NK-92 treated with Interleukin-12 subunit alpha and Interleukin-12 subunit beta, amount 100 ng/mL, for 24 hours (cell line): ENCODE measurements around the gene ELN.

ENCODE experiments used
- DNase-seq: peaks from one replicate; lab custom pipeline; 2025; lab: John Stamatoyannopoulos, UW

The ELN gene

DNA sequence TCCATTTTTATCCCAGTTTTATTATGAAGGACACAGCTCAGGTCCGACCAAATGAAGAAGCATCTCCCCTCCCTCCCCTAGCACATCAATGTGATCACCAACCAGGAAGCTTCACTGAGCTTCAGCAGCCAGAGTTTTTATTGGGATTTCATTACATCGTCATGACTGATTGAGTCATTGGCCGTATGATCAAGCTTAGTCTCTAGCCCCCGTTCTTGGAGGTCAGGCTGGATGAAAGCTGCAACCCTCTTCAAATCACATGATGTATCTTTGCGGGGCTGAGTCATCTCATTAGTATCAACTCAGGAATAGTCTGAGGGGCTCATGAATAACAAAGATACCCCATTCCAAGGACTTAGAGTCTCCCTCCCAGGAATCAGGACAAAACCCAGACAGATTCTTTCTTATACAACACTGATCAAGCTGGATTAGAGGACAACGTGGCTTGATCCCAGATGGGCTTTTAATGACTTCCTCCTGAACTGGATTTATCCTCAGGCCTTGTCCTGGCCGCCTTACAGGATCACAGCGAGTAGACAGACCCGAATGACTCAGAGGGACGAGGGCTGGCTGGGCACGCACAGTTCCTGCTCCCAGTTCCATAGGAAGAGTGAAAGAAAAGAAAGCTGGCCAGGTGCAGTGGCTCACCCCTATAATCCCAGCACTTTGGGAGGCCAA lies 70.1 kb downstream of the ELN start:
- DNase-seq, result no peak

- DNase-seq, result no peak
Measured at GRCh38 chr7:74099031-74099430, 71.1 kb downstream of the ELN start.

DNA sequence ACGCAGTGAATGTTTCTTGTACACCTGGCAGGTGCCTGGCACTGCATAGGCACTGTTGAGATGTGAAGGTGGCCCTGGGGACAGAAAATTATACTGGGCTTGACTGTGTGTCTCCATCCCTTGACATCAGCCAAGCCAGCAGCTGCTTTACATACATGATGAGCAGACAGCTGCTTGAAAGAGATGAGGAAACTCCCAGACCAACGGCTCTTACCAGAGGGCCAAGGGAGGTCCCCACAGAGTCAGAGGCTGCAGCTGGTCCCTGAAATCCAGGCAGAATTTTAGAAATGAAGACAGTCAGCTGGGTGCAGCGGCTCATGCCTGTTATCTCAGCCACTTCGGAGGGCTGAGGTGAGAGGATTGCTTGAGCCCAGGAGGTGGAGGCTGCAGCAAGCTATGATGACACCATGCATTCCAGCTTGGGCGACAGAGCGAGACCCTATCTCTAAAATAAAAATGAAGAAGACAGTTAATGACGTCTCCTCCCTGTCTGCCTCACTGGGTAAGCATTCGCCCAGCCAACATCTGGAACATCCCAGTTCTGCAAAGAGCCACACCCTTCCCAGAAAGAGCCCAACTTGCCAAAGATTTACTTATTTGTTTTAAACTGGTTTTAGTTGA lies 73.2 kb downstream of the ELN start:
- no peak for DNase-seq

DNA sequence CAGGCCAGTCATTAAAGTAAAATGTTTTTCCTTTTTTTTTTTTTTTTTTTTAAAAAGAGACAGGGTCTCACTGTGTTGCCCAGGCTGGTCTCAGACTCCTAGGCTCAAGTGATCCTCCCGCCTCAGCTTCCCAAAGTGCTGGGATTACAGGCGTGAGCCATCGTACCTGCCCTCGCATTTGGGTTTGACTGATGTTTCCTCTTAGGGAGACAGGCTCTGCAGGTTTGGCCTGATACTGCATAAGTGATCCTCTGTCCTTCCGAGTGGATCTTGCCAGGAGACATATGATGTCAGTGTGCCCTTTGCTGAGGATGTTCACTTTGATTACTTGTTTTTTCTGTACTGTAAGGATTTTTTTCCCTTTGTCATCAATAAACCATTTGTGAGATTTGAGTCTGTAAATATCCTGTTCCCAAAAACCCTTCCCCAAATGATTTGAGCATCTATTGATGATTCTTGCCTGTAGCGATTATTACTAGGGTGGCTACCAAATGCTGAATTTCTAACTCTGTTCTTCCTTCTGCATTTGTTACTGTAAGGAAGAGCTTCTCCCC lies 75.3 kb downstream of the ELN start:
- no peak for DNase-seq

GRCh38 chr7:74104702-74105101 lies 76.7 kb downstream of the ELN start:
- DNase-seq, result no peak

DNA sequence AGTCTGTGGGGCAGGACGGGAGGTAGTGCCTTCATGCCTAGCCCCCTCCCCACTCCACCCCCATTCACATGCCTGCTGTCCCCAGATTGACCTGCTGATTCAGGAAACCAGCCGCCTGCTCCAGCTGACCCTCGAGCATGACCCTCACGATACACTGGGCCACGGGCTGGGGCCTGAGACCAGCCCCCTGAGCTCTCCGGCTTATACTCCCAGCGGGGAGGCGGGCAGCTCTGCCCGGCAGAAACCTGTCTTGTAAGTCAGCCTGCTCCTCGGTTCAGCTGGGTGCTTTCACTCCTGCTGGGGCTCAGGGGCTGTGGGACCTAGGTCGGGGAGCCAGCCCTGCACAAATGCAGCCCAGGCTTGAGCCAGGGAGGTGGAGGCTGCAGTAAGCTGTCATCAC lies 78.0 kb downstream of the ELN start:
- no peak for DNase-seq

DNA sequence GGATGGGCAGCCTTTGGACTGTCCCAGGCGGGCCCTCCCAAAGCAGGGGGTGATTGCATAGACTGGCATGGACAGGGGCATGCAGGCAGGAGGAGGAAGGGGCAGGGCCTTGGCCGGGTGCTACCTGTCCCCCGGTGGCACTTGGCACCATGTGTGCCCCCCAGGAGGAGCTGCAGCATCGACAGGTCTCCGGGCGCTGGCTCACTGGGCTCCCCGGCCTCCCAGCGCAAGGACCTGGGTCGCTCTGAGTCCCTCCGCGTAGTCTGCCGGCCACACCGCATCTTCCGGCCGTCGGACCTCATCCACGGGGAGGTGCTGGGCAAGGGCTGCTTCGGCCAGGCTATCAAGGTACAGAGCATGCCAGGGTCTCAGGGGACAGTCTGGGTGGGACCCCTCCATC lies 78.9 kb downstream of the ELN start:
- no peak for DNase-seq

DNA sequence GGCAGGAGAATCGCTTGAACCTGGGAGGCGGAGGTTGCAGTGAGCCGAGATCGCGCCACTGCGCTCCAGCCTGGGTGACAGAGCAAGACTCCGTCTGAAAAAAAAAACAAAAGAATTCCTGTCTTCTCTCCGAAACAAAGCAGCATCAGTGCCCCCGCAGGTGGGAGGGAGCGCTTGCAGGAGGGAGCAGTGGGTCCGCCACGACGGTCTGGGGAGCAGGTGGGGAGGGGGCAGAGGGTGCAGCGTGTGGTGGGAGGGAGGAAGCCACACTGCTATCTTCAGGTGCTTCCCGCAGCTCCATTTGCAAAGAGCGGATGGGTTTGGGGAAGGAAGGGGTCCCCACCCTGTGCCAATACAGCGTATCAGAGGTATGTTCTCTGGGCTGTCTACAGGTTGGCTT lies 87.4 kb downstream of the ELN start:
- no peak for DNase-seq

DNA sequence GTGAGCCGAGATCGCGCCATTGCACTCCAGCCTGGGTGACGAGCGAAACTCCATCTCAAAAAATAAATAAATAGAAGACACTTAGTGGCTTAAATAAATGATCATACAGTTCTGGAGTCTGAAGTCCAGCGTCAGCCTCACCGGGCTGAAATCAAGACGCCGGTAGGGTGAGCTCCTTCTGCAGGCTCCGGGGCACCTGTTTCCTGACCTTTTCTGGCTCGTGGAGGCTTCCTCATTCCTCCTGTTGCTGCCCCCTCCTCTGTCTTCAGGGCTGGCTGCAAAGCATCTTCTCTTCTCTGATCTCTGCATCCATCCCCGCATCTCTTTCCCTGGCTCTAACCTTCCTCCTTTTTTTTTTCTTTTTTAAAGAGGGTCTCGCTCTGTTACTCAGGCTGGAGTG lies 88.4 kb downstream of the ELN start:
- DNase-seq, result no peak
